Endothelial cell of umbilical vein (primary cell): ENCODE results near the gene STAT2.

Source experiments
- CTCF ChIP-seq, 2 donors: IDR thresholded peaks; 1 replicate in 1 of 2; 2 replicates in 1 of 2; pipeline ENCODE4 v1.5.1; 2011; ENCODE audit warnings: low read length in 2 of 2, mild to moderate bottlenecking in 2 of 2, moderate library complexity in 2 of 2, control low read depth in 1 of 2, inconsistent platforms in 1 of 2, low read depth in 1 of 2; ENCODE audit not compliant: insufficient read depth in 1 of 2; ENCODE audit errors: extremely low read depth in 1 of 2
- EZH2 ChIP-seq: IDR thresholded peaks from 2 replicates; pipeline ENCODE4 v1.6.1; 2012; ENCODE audit warnings: borderline replicate concordance, low read depth, mild to moderate bottlenecking, moderate library complexity, low read length, inconsistent platforms; ENCODE audit not compliant: severe bottlenecking
- POLR2A ChIP-seq: IDR thresholded peaks from 2 replicates; pipeline ENCODE4 v1.6.1; 2012; ENCODE audit warnings: low read depth, mild to moderate bottlenecking, control low read depth, low read length

- TF ChIP-seq CTCF (IDR thresholded peaks at IDR 0.05; ENCODE audit: extremely low read depth in 1 of 2, insufficient read depth in 1 of 2, low read depth in 1 of 2, low read length in 2 of 2): no peak
- TF ChIP-seq POLR2A: no peak
- no peak for TF ChIP-seq EZH2
Observed at GRCh38 chr12:56341616-56342015, 18.3 kb downstream of the STAT2 start.
